Thymus (tissue), 2 donors: ENCODE data around the gene CERS1. TPM values are rescaled to one million over a fixed set of nuclear protein-coding genes. Genes with fewer than 3 reads are reported as not detected.

ENCODE experiments used
- polyA plus RNA-seq: library from polyadenylated mRNA; stranded (reverse); fragments of 200-250 nt; gene quantifications from one replicate; pipeline ENCODE4 v1.2.3, GENCODE V29; 2013
- total RNA-seq: library from RNA; stranded (reverse); fragments of 120-200 nt; gene quantifications from one replicate; pipeline ENCODE4 v1.2.4, GENCODE V29; 2013
- donor health status: healthy.

CERS1 gene
- total and polyA plus RNA-seq, 2 donors, result 0.28 to 0.41 TPM

Other genes starting within 250 kb of the CERS1 start
- 1.2 TPM for gene CRTC1, start 212.5 kb downstream of the CERS1 start, total RNA-seq
- 9.7 TPM for gene CRTC1, start 212.5 kb downstream of the CERS1 start, polyA plus RNA-seq
- gene COMP, start 104.9 kb downstream of the CERS1 start, total RNA-seq, result 0.09 TPM
- gene COMP, start 104.9 kb downstream of the CERS1 start, polyA plus RNA-seq, result 1.5 TPM
- 25.4 TPM for gene UPF1, start 64.2 kb downstream of the CERS1 start, total RNA-seq
- gene UPF1, start 64.2 kb downstream of the CERS1 start, polyA plus RNA-seq, result 61.0 TPM
- 197 TPM for gene COPE, start 23.2 kb upstream of the CERS1 start, total RNA-seq
- gene COPE, start 23.2 kb upstream of the CERS1 start, polyA plus RNA-seq, result 180 TPM
- gene DDX49, start 23.6 kb upstream of the CERS1 start, total RNA-seq, result 54.9 TPM
- gene DDX49, start 23.6 kb upstream of the CERS1 start, polyA plus RNA-seq, result 42.8 TPM
- gene HOMER3, start 45.1 kb upstream of the CERS1 start, total RNA-seq, result 10.1 TPM
- 34.0 TPM for gene HOMER3, start 45.1 kb upstream of the CERS1 start, polyA plus RNA-seq
- 45.3 TPM for gene SUGP2, start 137.4 kb upstream of the CERS1 start, total RNA-seq
- gene SUGP2, start 137.4 kb upstream of the CERS1 start, polyA plus RNA-seq, result 129 TPM
- gene ARMC6, start 137.4 kb upstream of the CERS1 start, total RNA-seq, result 36.6 TPM
- gene ARMC6, start 137.4 kb upstream of the CERS1 start, polyA plus RNA-seq, result 32.6 TPM
- gene SLC25A42, start 167.8 kb upstream of the CERS1 start, total RNA-seq, result 5.8 TPM
- gene SLC25A42, start 167.8 kb upstream of the CERS1 start, polyA plus RNA-seq, result 10.9 TPM
- 13.6 TPM for gene TMEM161A, start 242.3 kb upstream of the CERS1 start, total RNA-seq
- gene TMEM161A, start 242.3 kb upstream of the CERS1 start, polyA plus RNA-seq, result 33.0 TPM